Neural cell (in vitro differentiated cells): ENCODE data around the gene AFG3L2. TPM values are rescaled to one million over a fixed set of nuclear protein-coding genes. Genes with fewer than 3 reads are reported as not detected.
A peak's percentile ranks its signal among the peaks of the same experiment; 100 is the strongest.

Experiments
- H2AFZ ChIP-seq: fragments of 200-600, 300-800 bp; sonication (generic), shearing (Covaris generic); 2 replicates; pipeline ENCODE4 v1.6.0; 2014; ENCODE audit warnings: low read depth, mild to moderate bottlenecking, antibody characterized with exemption, low read length, moderate library complexity
- H3F3A ChIP-seq: fragments of 200-600 bp; shearing (Covaris generic); 2 replicates; pipeline ENCODE4 v1.6.1; 2016; ENCODE audit warnings: mild to moderate bottlenecking, moderate library complexity, mixed read lengths, antibody characterized with exemption, low read length; ENCODE audit not compliant: insufficient read depth, poor library complexity, severe bottlenecking
- H3K27ac ChIP-seq: fragments of 200-600, 300-800 bp; sonication (generic), shearing (Covaris generic); 2 replicates; pipeline ENCODE4 v1.5.1; 2014; ENCODE audit warnings: mild to moderate bottlenecking, low read length, moderate library complexity
- H3K27me3 ChIP-seq: fragments of 300-800, 200-600 bp; sonication (generic), shearing (Covaris generic); 2 replicates; pipeline ENCODE4 v1.6.0; 2014; ENCODE audit warnings: mild to moderate bottlenecking, low read depth, low read length, moderate library complexity; ENCODE audit not compliant: insufficient read depth
- H3K36me3 ChIP-seq: fragments of 300-800, 200-600 bp; sonication (generic), shearing (Covaris generic); 2 replicates; pipeline ENCODE4 v1.5.1; 2014; ENCODE audit warnings: mild to moderate bottlenecking, antibody characterized with exemption, low read length, moderate library complexity; ENCODE audit not compliant: insufficient read depth
- H3K4me2 ChIP-seq: fragments of 300-800, 200-600 bp; sonication (generic), shearing (Covaris generic); 2 replicates; pipeline ENCODE4 v1.6.0; 2014; ENCODE audit warnings: mild to moderate bottlenecking, low read length
- H3K4me3 ChIP-seq: fragments of 300-800, 200-600 bp; sonication (generic), shearing (Covaris generic); 2 replicates; pipeline ENCODE4 v1.5.1; 2014; ENCODE audit warnings: mild to moderate bottlenecking, low read length, moderate library complexity
- H3K79me2 ChIP-seq: fragments of 200-600 bp; shearing (Covaris generic); replicated peaks from 2 replicates; pipeline ENCODE4 v1.6.0; 2014; ENCODE audit warnings: mild to moderate bottlenecking, low read length, moderate library complexity; ENCODE audit not compliant: insufficient read depth
- H3K9ac ChIP-seq: fragments of 300-800, 200-600 bp; sonication (generic), shearing (Covaris generic); 2 replicates; pipeline ENCODE4 v1.6.1; 2016; ENCODE audit warnings: mild to moderate bottlenecking, low read length, mixed read lengths
- H3K9me2 ChIP-seq: fragments of 200-600 bp; shearing (Covaris generic); 2 replicates; pipeline ENCODE4 v1.6.1; 2016; ENCODE audit warnings: mild to moderate bottlenecking, low read length, mixed read lengths; ENCODE audit not compliant: insufficient read depth
- H3K9me3 ChIP-seq: fragments of 200-600, 300-800 bp; sonication (generic), shearing (Covaris generic); 2 replicates; pipeline ENCODE4 v1.6.1; 2016; ENCODE audit warnings: mild to moderate bottlenecking, mixed run types, low read length, moderate library complexity, mixed read lengths
- H4K20me1 ChIP-seq: fragments of 200-600 bp; shearing (Covaris generic); 2 replicates; pipeline ENCODE4 v1.6.1; 2016; ENCODE audit warnings: mild to moderate bottlenecking, mixed run types; ENCODE audit not compliant: insufficient read depth
- EP300 ChIP-seq: fragments of 450-650 bp; conservative IDR thresholded peaks from 2 replicates; pipeline ENCODE4 v1.6.1; 2014; ENCODE audit warnings: antibody characterized with exemption, mild to moderate bottlenecking, moderate library complexity; ENCODE audit not compliant: poor library complexity, severe bottlenecking
- EZH2 ChIP-seq: fragments of 200-600, 300-800 bp; shearing (Covaris generic), sonication (generic); IDR thresholded peaks from 2 replicates; pipeline ENCODE4 v1.6.1; 2014; ENCODE audit warnings: antibody characterized with exemption, low read length, borderline replicate concordance, mild to moderate bottlenecking; ENCODE audit not compliant: insufficient read depth, poor library complexity, severe bottlenecking
- MXI1 ChIP-seq: fragments of 450-650 bp; conservative IDR thresholded peaks from 2 replicates; pipeline ENCODE4 v1.6.1; 2014; ENCODE audit warnings: antibody characterized with exemption, mild to moderate bottlenecking; ENCODE audit not compliant: poor library complexity, severe bottlenecking
- POLR2AphosphoS5 ChIP-seq: IDR thresholded peaks from 2 replicates; pipeline ENCODE4 v1.6.1; 2012
- RAD21 ChIP-seq: fragments of 450-650 bp; conservative IDR thresholded peaks from 2 replicates; pipeline ENCODE4 v1.6.1; 2014; ENCODE audit warnings: antibody characterized with exemption, mild to moderate bottlenecking, moderate library complexity
- SMC3 ChIP-seq: fragments of 450-650 bp; conservative IDR thresholded peaks from 2 replicates; pipeline ENCODE4 v1.6.1; 2014; ENCODE audit warnings: antibody characterized with exemption, mild to moderate bottlenecking, moderate library complexity; ENCODE audit not compliant: poor library complexity
- TAF1 ChIP-seq: IDR thresholded peaks from 2 replicates; pipeline ENCODE4 v1.6.1; 2012; ENCODE audit warnings: low read depth
- polyA plus RNA-seq: library from polyadenylated mRNA; depleted of rRNA; stranded (reverse); fragments of >200 nt; gene quantifications from 2 replicates; pipeline ENCODE4 v1.2.3, GENCODE V29; 2014
- TF ChIP-seq, protein P1 (sequence below): IDR thresholded peaks from 2 replicates; pipeline ENCODE4 v1.6.1; 2012; ENCODE audit warnings: borderline replicate concordance
- TF ChIP-seq, protein P2 (sequence below): fragments of 450-650 bp; IDR thresholded peaks from 2 replicates; pipeline ENCODE4 v1.5.1; 2014; ENCODE audit warnings: antibody characterized with exemption, mild to moderate bottlenecking, moderate library complexity; ENCODE audit not compliant: poor library complexity, severe bottlenecking

The AFG3L2 gene
- polyA plus RNA-seq, 1 donor from 2014 or later: 49.4 TPM

DNA sequence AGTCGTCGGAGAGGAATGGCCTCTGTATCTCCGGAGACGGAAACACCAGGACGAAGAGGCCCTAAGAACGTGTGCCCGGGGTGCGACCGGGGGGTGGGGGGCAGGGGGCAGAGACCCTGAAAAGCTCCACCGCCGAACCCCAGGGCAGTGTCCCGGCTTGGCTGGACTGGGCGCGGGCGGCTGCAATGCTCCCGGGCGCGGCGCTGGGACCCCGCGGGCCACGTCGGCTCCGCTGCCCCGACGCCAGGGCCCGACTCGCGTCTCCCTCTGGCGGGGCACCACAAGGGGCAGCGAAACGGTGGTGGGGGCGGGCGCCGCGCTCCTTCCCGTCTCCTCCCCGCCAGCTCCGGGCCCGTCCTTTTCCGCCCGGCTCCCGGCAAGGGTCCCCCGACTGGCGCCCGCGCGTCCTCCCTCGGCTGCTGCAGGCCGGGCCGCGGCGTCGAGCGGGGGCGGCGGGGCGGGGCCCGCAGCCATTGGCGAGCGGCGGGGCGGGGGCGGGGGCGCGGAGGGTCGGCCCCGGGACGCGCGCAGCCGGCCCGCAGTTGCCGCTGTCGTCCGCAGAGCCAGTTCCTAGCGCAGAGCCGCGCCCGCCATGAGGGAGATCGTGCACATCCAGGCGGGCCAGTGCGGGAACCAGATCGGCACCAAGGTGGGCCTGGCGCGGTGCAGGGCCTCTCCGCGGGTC is 69.2 kb downstream of the AFG3L2 start, which contains the start of gene TUBB6:
Gene TUBB6, plus strand, starts transcription at position 541 of the 685 bp plus-strand sequence. Its CDS starts 52 bp downstream, at position 593.
- Histone ChIP-seq H3K4me2 (no peak within 1 kb of the TSS), H3K79me2 (no peaks in the 10 kb centered on the region), H3K27me3 (peaks cover 49% of the 10 kb centered on the region), H3K4me3 (peak within 1 kb of the TSS; percentile 66), H3K9ac (no peak within 1 kb of the TSS), H3K36me3 (no peaks in the 10 kb centered on the region), H3F3A (no peaks in the 10 kb centered on the region), H2AFZ (no peak within 1 kb of the TSS), H3K9me2 (no peaks in the 10 kb centered on the region), H3K9me3 (no peaks in the 10 kb centered on the region), H3K27ac (no peak within 1 kb of the TSS), H4K20me1 (no peaks in the 10 kb centered on the region)
- TF ChIP-seq, protein P1, sequence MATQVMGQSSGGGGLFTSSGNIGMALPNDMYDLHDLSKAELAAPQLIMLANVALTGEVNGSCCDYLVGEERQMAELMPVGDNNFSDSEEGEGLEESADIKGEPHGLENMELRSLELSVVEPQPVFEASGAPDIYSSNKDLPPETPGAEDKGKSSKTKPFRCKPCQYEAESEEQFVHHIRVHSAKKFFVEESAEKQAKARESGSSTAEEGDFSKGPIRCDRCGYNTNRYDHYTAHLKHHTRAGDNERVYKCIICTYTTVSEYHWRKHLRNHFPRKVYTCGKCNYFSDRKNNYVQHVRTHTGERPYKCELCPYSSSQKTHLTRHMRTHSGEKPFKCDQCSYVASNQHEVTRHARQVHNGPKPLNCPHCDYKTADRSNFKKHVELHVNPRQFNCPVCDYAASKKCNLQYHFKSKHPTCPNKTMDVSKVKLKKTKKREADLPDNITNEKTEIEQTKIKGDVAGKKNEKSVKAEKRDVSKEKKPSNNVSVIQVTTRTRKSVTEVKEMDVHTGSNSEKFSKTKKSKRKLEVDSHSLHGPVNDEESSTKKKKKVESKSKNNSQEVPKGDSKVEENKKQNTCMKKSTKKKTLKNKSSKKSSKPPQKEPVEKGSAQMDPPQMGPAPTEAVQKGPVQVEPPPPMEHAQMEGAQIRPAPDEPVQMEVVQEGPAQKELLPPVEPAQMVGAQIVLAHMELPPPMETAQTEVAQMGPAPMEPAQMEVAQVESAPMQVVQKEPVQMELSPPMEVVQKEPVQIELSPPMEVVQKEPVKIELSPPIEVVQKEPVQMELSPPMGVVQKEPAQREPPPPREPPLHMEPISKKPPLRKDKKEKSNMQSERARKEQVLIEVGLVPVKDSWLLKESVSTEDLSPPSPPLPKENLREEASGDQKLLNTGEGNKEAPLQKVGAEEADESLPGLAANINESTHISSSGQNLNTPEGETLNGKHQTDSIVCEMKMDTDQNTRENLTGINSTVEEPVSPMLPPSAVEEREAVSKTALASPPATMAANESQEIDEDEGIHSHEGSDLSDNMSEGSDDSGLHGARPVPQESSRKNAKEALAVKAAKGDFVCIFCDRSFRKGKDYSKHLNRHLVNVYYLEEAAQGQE: no peak
- no peak for TF ChIP-seq SMC3
- TF ChIP-seq RAD21: no peak
- no peak for TF ChIP-seq POLR2AphosphoS5
- no peak for TF ChIP-seq EP300
- no peak for TF ChIP-seq EZH2
- TF ChIP-seq TAF1: no peak
- TF ChIP-seq, protein P2, sequence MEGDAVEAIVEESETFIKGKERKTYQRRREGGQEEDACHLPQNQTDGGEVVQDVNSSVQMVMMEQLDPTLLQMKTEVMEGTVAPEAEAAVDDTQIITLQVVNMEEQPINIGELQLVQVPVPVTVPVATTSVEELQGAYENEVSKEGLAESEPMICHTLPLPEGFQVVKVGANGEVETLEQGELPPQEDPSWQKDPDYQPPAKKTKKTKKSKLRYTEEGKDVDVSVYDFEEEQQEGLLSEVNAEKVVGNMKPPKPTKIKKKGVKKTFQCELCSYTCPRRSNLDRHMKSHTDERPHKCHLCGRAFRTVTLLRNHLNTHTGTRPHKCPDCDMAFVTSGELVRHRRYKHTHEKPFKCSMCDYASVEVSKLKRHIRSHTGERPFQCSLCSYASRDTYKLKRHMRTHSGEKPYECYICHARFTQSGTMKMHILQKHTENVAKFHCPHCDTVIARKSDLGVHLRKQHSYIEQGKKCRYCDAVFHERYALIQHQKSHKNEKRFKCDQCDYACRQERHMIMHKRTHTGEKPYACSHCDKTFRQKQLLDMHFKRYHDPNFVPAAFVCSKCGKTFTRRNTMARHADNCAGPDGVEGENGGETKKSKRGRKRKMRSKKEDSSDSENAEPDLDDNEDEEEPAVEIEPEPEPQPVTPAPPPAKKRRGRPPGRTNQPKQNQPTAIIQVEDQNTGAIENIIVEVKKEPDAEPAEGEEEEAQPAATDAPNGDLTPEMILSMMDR: no peak
- TF ChIP-seq MXI1: no peak

DNA sequence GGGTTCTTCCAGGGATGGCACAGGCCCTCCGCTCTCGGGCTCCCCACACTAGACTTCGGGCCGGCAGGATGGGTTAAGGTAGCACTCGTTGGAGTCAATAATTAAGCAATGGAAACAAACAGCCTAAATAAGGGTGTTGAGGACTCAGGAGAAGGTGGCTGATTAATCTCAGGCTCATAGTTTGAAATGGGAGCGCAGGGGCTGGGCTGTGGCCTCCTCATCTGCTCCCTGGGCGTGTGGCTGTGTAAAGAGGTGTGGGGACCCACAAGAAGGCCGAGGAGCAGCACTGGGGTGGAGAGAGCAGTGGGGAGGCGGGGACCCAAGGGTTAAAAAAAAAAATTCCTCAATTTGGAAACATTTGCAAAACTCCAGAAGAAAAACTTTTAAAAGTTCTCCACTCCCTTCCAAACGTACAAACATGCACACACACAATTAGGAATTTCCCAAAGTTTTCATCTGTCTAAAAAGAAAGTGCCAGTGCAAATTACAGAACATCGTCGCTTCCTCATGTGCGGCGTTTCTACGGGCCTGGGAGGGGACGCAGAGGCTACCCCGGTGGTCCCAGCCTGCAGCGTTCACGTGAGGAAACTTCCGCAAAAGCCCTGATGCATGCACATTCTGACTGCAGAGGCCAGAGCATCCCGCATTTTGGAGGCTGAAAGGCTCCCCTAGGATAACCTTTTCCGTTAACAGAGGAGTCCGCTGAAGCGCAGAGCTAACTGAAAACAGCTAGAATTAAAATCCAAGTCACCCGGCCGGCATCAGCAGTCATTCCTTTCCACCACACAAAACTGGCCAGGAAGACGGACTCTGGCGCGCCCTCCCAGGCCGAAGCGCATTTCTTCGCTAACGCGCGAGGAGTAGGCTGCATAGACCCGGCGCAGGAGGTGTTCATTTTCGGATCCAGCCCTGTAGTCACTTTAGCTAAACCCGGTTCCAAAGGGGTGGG is 70.0 kb downstream of the AFG3L2 start:
- Histone ChIP-seq H3K9me2 (no peaks in the 10 kb centered on the region), H3K9me3 (no peaks in the 10 kb centered on the region), H3K27me3 (peaks cover 49% of the 10 kb centered on the region), H3K36me3 (no peaks in the 10 kb centered on the region), H2AFZ (no peak overlapping the region), H4K20me1 (no peaks in the 10 kb centered on the region), H3F3A (no peaks in the 10 kb centered on the region), H3K4me3 (peak overlapping the region; percentile 66), H3K9ac (no peak overlapping the region), H3K27ac (no peak overlapping the region), H3K79me2 (no peaks in the 10 kb centered on the region), H3K4me2 (no peak overlapping the region)
- TF ChIP-seq MXI1: no peak
- peak; percentile 53 for TF ChIP-seq EZH2
